UCSD-AML1 (cell line): ENCODE measurements around the gene GRM4.

Source experiments
- DNase-seq: peaks from one replicate; lab custom pipeline; 2025; ENCODE audit not compliant: unreplicated experiment; lab: John Stamatoyannopoulos, UW

Gene GRM4

GRCh38 chr6:34110610-34111009 is 35.3 kb downstream of the GRM4 start:
- DNase-seq = no peak

DNA sequence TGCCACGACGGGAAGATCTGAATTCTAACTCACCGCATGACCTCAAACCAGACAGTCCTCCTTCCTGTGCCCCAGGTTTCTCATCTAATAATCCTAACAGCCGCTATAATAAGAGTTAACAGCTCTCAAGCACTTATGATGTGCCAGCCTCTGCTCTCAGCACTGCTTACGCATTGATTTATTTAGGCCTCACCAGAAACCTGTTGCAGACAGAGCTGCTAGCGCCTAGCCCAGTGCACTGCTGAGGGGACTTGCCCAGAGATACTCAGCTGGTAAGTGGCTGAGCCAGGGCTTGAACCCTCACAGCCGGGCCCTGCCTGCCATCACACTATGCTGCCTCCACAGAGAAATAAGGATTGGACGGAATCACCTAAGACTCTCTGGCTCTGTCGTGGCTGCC is 37.7 kb downstream of the GRM4 start:
- no peak for DNase-seq

- no peak for DNase-seq
Observed at GRCh38 chr6:34106900-34107299, 39.0 kb downstream of the GRM4 start.

DNA sequence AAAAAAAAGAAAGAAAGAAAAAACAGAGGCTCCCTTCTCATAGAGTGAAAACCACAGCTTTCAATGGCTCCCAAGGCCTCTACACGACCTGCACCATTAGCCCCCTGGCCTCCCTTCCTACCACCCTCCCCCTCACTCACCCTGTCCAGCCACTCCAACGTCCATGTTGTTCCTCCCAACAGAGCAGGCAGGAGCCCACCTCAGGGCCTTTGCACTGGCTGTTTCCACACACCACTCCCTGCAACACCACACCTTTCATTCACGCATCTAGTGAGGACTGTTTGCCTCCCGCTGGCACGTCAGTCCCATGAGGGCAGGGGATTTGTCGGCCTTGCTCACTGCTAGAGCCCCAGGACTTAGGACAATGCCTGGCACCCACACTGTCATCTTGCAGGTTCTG is 39.5 kb downstream of the GRM4 start:
- DNase-seq = no peak

DNA sequence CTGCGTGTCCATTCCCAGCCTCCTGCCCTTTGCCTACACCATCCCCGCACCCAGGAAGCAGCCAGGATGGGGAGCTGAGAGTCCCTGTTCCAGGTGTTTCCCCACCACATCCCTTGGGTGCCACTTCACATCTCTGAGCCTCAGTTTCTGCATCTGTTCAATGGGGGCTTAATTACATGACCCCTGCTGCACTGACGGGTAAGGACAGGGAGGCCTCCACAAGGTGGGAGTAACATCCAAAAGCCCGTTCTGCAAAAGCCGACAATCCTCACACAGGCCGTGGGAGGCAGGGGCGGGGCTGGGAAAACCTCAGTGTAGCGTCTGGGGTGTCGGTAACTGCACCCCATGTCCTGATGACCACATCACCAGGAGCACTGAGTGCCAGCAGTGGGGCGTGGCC is 41.3 kb downstream of the GRM4 start:
- no peak for DNase-seq

DNA sequence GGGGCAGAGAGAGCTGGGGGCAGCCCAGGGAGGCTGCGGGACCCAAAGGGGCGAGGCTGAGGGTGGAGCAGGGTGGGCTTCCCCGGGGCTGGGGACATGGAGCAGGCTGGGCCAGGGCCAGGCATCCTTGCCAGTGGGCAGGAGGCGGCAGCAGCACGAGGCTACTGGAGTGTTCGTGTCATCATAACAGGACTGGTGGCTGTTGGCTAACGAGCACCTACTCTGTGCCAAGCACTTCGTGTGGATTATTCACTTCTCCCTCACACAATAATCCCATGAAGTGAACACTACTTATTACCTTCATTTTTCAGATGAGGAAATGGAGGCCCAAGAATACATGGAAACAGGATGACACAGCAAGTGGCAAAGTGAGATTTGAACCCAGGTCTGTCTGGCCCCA is 41.7 kb downstream of the GRM4 start:
- no peak for DNase-seq

- DNase-seq = no peak
Observed at GRCh38 chr6:34103321-34103720, 42.6 kb downstream of the GRM4 start.

GRCh38 chr6:34102696-34103095 is 43.2 kb downstream of the GRM4 start:
- DNase-seq = no peak

- no peak for DNase-seq
Observed at GRCh38 chr6:34102099-34102656, 43.7 kb downstream of the GRM4 start.

DNA sequence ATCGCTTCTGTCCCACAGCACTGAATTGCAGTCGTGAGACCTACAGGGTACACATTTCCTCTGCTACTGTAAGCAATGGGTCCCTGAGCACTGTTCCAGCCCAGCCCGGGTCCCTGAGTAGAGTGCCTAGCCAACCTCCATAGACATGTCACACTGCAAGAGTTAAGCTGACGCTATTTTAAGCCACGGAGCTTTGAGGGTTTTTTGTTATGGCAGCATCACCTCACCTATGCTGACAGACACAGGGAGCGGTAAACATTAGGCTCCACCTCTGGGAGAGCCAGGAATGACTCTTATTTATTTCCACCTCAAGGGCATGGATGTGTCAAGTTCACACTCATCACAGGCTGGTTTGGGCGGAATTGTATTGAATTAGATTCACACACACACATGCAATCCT is 45.1 kb downstream of the GRM4 start:
- no peak for DNase-seq

DNA sequence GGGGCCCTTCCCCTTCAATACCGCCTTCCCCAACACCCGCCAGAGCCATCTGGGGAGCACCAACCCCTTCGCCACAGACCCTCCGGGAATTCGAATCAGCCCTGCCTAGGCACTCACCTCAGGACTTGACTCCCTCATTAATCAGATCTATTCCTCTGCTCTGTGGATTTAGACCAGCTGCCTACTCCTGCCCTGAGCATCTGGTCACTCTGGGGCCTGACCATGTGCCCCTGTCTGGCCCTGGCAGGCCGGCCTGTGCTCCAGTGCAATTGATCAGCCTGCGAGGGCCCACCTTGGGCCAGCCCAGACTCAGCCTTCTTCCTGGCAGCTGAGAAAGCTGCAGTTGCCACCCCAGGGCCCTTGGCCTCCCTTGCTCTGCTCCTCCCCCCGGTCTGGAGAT is 46.0 kb downstream of the GRM4 start:
- no peak for DNase-seq

GRCh38 chr6:34098045-34098936 is 47.6 kb downstream of the GRM4 start:
- DNase-seq = no peak

- no peak for DNase-seq
Observed at GRCh38 chr6:34096814-34097213, 49.1 kb downstream of the GRM4 start.

- no peak for DNase-seq
Observed at GRCh38 chr6:34096193-34096592, 49.7 kb downstream of the GRM4 start.

- no peak for DNase-seq
Observed at GRCh38 chr6:34095741-34096140, 50.1 kb downstream of the GRM4 start.

DNA sequence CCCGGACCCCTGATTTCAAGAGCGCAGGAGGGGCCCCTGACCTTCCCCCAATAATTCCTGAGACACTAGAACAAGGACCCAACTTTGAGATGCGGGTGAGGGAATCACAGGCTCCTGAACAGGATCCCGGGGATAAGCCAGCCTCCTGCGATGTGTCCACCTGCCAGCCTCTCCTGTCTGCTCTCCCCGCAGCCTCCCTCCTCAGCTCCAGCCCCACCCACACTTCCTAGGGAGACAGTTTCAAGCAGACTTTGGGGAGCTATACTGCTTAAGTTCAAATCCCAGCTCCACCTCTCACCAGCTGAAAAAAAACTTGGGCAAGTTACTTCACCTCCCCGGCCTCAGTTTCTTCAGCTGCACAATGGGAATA is 50.8 kb downstream of the GRM4 start:
- no peak for DNase-seq

GRCh38 chr6:34094474-34095135 is 51.3 kb downstream of the GRM4 start:
- DNase-seq = no peak

GRCh38 chr6:34093854-34094430 is 51.9 kb downstream of the GRM4 start:
- no peak for DNase-seq

DNA sequence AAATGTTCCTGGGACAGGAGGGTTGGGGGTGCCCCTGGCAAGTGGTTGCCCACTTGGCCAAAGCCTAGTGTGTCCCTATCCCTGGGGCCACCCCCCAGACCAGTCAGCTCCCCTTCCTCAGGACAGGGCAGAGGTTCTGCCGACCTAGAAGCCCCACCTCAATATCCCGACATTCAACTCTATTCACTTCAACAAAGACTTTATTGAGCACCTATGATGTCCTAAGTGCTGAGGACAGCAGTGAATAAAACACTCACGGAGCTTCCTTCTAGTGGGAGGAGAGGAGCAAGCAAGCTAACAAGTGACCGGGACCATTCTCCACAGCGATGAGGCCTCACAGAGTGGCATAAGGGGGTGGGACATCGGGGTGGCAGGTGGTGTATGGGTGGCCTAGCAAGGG is 52.7 kb downstream of the GRM4 start:
- no peak for DNase-seq

GRCh38 chr6:34092631-34093030 is 53.3 kb downstream of the GRM4 start:
- no peak for DNase-seq

DNA sequence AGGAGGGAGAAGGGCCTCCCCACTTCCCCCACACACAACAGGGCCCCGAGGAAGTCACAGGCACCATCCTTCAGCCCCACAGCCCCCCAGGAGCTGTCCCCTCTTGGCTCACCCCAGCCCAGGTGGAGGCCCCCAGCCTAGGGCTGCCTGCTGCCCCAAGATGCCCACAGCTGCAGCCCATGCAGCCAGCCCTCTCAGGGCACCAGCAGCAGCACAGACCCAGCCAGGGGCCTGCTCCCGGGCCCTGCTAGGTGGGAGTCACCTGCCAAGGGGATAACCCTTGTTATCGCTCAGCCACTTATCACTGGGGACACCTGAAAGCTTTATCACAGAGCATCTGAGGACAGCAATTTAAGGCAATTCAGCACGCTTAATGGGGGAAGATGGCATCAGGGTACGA is 55.0 kb downstream of the GRM4 start:
- no peak for DNase-seq

DNA sequence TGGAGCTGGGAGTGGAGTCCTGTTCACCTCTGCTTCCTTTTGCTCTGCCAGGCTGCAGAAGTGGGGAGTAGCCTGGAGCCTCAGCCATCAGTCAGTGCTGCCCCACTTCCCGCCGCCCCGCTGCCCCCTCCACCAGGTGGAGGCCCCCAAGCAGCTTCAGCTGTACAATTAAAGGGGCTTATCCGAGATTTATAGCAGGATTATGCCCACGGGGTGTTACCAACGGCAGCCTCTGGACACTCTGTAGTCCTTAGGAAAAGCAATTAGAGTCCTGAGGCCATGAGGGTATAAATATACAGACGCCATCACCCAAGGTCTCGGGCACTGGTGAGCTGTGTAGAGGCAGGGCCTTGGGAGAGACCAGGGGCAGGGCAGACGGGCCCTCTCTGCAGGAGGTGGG is 55.4 kb downstream of the GRM4 start:
- no peak for DNase-seq
